Neural crest cell (in vitro differentiated cells): Measurements from ENCODE around the gene SLC35F6. TPM values are rescaled to one million over a fixed set of nuclear protein-coding genes. Genes with fewer than 3 reads are reported as not detected.
A peak's percentile ranks its signal among the peaks of the same experiment; 100 is the strongest.

ENCODE experiments used
- DNase-seq: peaks from one replicate; pipeline ENCODE4 v3.0.0; 2021; ENCODE audit warnings: low read depth, mixed read lengths, low spot score
- H3K27ac Mint-ChIP-seq: one replicate; pipeline ENCODE4 v1.8.0; 2021; ENCODE audit warnings: mild to moderate bottlenecking, mixed read lengths; ENCODE audit not compliant: unreplicated experiment
- H3K27me3 Mint-ChIP-seq: 2 replicates; pipeline ENCODE4 v1.8.0; 2021; ENCODE audit warnings: low read depth, mild to moderate bottlenecking, mixed read lengths
- H3K36me3 Mint-ChIP-seq: 2 replicates; pipeline ENCODE4 v1.8.0; 2021; ENCODE audit warnings: low read depth, mild to moderate bottlenecking, mixed read lengths
- H3K4me1 Mint-ChIP-seq: 2 replicates; pipeline ENCODE4 v1.8.0; 2021; ENCODE audit warnings: mixed read lengths
- H3K4me3 Mint-ChIP-seq: one replicate; pipeline ENCODE4 v1.8.0; 2021; ENCODE audit warnings: mild to moderate bottlenecking, mixed read lengths
- H3K9me3 Mint-ChIP-seq: 2 replicates; pipeline ENCODE4 v1.8.0; 2021; ENCODE audit warnings: mixed read lengths
- total RNA-seq: library from RNA; stranded (reverse); gene quantifications from 2 replicates; pipeline ENCODE4 v1.2.1, GENCODE V29; 2021
- TF ChIP-seq, protein P1 (sequence below): fragments of 200-600 bp; sonication (generic); conservative IDR thresholded peaks from 2 replicates; pipeline ENCODE4 v1.5.0; 2021; ENCODE audit warnings: antibody characterized with exemption, mild to moderate bottlenecking

Gene SLC35F6
- total RNA-seq, 1 donor from 2014 or later = 30.6 TPM

DNA sequence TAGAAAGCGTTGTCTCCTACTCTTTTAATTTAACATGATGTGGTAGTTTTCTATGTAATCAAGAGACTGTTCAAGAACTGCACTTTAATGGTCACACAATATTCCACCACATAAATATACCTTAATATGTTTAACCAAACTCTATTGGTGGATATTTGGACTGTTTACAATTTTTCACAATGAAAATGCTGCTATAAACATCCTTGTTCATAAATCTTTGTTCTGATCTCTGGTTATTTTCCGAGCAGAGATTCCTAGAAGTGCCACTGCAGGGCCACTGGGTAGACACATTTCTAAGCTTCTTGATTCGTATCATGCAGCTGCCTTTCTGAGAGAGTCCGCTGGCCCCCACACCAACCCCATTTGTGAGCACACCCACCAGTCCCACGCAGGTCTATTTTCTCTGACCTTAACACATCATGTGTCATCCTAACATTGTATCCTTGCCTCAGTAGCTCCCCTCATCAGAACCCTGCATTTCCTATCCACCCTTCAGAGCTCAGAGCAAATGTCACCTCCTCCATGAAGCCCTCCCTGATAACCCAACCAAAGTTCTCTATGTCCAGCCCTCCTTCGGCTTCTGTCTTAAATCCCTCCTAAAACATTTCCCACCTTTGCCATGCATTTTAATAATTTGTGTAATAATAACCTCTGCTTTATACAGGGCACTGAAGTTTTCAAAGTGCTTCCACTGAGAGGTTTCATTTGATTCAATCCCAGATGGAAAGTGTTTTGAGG lies 45.0 kb upstream of the SLC35F6 start:
- Mint-ChIP-seq H3K27ac (no peak overlapping the region), H3K4me3 (no peak overlapping the region), H3K36me3 (no peaks in the 10 kb centered on the region), H3K4me1 (peaks cover 7% of the 10 kb centered on the region), H3K9me3 (no peaks in the 10 kb centered on the region), H3K27me3 (no peaks in the 10 kb centered on the region)
- no peak for DNase-seq
- TF ChIP-seq, protein P1, sequence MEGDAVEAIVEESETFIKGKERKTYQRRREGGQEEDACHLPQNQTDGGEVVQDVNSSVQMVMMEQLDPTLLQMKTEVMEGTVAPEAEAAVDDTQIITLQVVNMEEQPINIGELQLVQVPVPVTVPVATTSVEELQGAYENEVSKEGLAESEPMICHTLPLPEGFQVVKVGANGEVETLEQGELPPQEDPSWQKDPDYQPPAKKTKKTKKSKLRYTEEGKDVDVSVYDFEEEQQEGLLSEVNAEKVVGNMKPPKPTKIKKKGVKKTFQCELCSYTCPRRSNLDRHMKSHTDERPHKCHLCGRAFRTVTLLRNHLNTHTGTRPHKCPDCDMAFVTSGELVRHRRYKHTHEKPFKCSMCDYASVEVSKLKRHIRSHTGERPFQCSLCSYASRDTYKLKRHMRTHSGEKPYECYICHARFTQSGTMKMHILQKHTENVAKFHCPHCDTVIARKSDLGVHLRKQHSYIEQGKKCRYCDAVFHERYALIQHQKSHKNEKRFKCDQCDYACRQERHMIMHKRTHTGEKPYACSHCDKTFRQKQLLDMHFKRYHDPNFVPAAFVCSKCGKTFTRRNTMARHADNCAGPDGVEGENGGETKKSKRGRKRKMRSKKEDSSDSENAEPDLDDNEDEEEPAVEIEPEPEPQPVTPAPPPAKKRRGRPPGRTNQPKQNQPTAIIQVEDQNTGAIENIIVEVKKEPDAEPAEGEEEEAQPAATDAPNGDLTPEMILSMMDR = no peak

DNA sequence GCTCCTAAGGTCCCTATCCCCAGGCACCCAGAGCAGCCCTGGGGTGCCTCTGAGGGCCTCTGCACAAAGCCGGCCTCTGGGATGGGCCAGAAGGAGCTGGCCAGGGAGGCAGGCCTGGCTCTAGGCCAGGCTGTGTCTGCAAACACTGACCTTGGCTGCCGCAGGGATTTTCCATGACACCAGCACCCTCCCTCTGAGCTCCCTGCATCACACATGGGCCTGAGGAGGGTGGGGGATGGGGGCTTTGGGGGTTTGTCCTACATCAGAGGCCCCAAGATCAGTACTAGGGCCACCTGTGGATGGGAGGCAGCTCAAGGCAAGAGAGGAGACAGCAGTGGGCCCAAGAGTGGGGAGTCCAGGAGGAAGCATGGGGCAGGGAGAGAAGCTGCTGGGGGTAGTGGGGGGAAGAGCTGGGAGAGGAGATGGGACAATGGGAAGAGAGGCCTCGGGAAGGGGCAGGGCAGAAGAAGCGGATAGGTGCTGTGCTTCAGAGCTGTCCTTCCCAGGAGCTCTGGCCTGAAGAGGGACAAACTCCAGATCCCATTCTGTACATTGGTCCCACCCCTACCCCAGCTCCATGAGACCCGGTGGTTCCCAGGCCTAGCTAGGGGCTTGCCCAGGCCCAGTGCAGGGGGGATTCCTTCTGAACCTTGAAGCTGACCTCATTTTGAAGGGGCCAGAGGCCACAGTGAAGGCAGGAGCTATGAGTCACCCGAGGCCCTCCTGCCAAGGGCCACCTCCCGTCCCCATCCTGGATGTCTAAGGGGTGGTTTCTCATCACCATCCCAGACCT lies 43.6 kb upstream of the SLC35F6 start:
- TF ChIP-seq, protein P1 = no peak
- Mint-ChIP-seq H3K36me3 (no peaks in the 10 kb centered on the region), H3K9me3 (no peaks in the 10 kb centered on the region), H3K27ac (no peak overlapping the region), H3K4me1 (peaks cover 15% of the 10 kb centered on the region), H3K4me3 (no peak overlapping the region), H3K27me3 (no peaks in the 10 kb centered on the region)
- DNase-seq = no peak

DNA sequence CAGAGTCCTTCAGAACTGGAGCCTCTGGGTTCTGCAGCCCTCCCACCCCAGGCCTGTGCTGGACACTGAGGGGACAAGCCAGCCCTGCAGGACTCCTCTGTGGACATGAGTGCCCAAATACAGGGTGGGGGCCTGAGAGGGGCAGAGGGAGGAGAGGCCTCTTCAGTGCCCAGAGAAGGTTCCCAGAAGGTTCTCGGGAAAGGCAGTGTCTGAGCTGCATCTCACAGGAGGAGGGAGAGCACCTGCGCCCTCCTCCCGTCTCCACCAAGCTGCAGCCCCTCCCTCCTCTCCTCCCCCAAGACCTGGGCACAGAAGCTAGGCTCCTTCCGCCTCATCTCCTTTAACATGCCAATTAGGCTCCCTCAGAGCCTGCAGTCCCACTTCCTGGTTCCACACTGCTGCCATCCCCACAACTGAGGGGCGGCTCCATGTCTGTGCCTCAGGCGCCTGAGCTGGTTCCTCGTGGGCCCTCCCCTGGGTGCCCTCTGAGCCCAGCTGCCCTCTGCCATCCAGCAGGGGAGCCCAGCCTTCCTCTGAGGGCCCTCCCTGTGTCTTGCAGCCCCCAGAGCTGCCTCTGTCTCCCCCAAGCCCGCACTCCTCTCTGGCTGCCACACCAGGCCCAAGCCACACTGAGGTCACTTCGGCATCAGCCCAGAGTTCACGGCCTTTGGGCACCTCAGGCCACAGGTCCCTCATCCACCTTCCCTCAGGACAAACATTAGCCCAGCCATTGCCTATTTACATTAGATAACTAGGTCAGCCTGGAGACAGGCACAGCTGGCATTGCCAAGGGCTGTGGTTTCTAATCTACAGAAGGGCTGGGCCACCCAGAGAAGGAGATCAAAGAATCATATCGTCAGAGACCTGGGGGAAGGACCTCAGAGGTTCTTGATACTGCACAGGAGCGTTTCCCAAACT lies 42.7 kb upstream of the SLC35F6 start:
- DNase-seq = no peak
- Mint-ChIP-seq H3K36me3 (no peaks in the 10 kb centered on the region), H3K4me3 (no peak overlapping the region), H3K27me3 (no peaks in the 10 kb centered on the region), H3K27ac (peak overlapping the region; percentile 67), H3K9me3 (no peaks in the 10 kb centered on the region), H3K4me1 (peaks cover 15% of the 10 kb centered on the region)
- TF ChIP-seq, protein P1 = no peak

DNA sequence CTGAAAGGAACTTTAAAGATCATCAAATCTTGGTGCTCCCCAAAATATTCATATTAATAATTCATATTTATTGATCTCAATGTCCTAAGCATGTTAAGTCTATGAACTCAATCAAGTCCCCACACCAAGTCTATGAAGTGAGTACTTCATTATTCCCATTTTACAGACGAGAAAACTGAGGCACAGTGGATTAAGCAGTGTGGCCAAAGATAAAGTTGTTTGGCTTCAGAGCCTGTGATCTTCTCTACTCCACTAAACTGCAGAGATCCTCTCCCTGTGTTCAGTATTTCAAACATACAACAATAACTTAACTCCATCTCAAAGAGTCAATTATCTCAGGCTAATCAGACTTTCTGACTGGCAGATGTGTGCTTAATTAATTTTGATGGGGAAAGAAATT lies 41.8 kb upstream of the SLC35F6 start:
- TF ChIP-seq, protein P1 = no peak
- H3K27ac Mint-ChIP-seq = no peak overlapping the region

DNA sequence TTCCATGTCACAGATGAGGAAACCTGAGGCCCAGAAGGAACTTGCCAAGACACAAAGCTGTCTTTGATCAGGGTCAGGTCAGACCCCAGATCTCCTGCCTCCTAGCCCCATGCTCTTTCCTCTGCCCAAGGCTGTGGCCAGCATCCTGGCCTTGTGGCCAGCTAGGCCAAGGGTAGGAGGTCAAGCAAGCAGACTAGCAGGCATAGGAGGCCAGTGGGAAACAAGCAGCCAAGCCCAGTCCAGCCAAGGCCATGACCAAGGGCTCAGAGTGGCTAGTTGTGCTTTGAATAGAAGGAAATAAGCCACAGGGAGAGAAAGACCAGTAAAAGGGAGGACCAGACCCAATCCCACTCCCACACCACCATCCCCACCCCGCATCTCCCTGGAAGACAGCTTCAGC lies 41.2 kb upstream of the SLC35F6 start:
- H3K4me1 Mint-ChIP-seq = peaks cover 15% of the 10 kb centered on the region
- no peaks in the 10 kb centered on the region for H3K9me3 Mint-ChIP-seq
- no peak for DNase-seq
- TF ChIP-seq, protein P1 = no peak
- H3K27ac Mint-ChIP-seq = no peak overlapping the region
- no peak overlapping the region for H3K4me3 Mint-ChIP-seq
- H3K36me3 Mint-ChIP-seq = no peaks in the 10 kb centered on the region
- no peaks in the 10 kb centered on the region for H3K27me3 Mint-ChIP-seq

More for the DNA sequence above, 41.8 kb upstream of the SLC35F6 start:
- Mint-ChIP-seq H3K27me3 (no peaks in the 10 kb centered on the region), H3K4me1 (peaks cover 15% of the 10 kb centered on the region), H3K4me3 (no peak overlapping the region), H3K36me3 (no peaks in the 10 kb centered on the region), H3K9me3 (no peaks in the 10 kb centered on the region)
- DNase-seq = no peak
